ENCODE results near the gene SKIDA1.

SKIDA1 gene

GRCh38 chr10:21475393-21475792 lies 50.1 kb downstream of the SKIDA1 start:
- no peak for DNase-seq

- no peak for DNase-seq
These were observed 51.9 kb downstream of the SKIDA1 start for GRCh38 chr10:21473541-21473940.

- DNase-seq: no peak
These were observed 52.3 kb downstream of the SKIDA1 start for GRCh38 chr10:21473135-21473534.

GRCh38 chr10:21468086-21468485 lies 57.4 kb downstream of the SKIDA1 start:
- DNase-seq: no peak

DNA sequence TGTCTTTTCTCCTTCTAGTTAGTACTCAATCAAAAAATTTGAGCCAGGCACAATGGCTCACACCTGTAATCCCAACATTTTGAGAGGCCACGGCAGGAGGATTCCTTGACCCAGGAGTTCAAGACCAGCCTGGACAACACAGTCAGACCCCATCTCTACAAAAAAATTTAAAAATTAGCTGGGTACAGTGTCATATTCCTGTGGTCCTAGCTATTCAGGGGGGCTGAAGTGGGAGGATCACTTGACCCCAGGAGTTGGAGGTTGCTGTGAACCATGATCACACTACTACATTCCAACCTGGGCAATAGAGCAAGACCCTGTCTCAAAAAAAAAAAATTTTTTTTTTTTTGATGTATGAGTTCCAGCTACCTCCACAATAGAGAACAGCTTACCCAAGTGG lies 57.8 kb downstream of the SKIDA1 start:
- no peak for DNase-seq

GRCh38 chr10:21464134-21464533 lies 61.3 kb downstream of the SKIDA1 start:
- DNase-seq: no peak
